HepG2 (cell line): ENCODE results near the gene ACCSL. TPM values are rescaled to one million over a fixed set of nuclear protein-coding genes. Genes with fewer than 3 reads are reported as not detected.

ENCODE experiments used
- ATAC-seq: fragments of 200-7000 bp; cut with Tn5 transposase; 3 replicates; pipeline ENCODE4 v1.9.1; 2020; ENCODE audit warnings: mild to moderate bottlenecking, moderate library complexity
- BruUV-seq: library from RNA; stranded (reverse); fragments of 400-500 nt; replicated peaks from 2 replicates; lab custom pipeline; 2021; lab: Mats Ljungman, UMichigan
- CTCF ChIA-PET: fragments of 300-600 bp; formaldehyde crosslinking; extraction: SDS; loops from one replicate; lab custom pipeline; 2021; ENCODE audit warnings: low total read pairs, inconsistent platforms, low intra/inter-chr PET ratio; lab: Yijun Ruan, JAX
- POLR2A ChIA-PET: fragments of 350-600 bp; sonication (Branson Sonifier 250); formaldehyde crosslinking; loops from one replicate; lab custom pipeline; 2020; ENCODE audit warnings: antibody characterized with exemption, inconsistent platforms; lab: Yijun Ruan, JAX
- DNase-seq: peaks from one replicate; pipeline ENCODE4 v3.0.0-alpha.2; 2015; ENCODE audit warnings: low spot score
- FAIRE-seq: peaks from 3 replicates; lab custom pipeline; 2011; peaks lifted over from hg19 to GRCh38; lab: Jason Lieb, UNC
- H2AFZ ChIP-seq: one replicate; pipeline ENCODE4 v1.6.1; 2011; ENCODE audit warnings: low read length, inconsistent platforms
- H3K27ac ChIP-seq: fragments of 300-600 bp; 3 replicates; pipeline ENCODE4 v1.8.0; 2011; ENCODE audit warnings: mixed run types, mild to moderate bottlenecking, mixed read lengths, low read length, inconsistent platforms; ENCODE audit not compliant: insufficient read depth; ENCODE audit errors: extremely low read length
- H3K27me3 ChIP-seq, 2 experiments: fragments of 200-600 bp in 1 of 2; 2 replicates in 1 of 2; 3 replicates in 1 of 2; pipeline versions ENCODE4 v1.6.0 to v1.8.0; 2011; ENCODE audit warnings: low read length in 2 of 2, mild to moderate bottlenecking in 2 of 2, moderate library complexity in 2 of 2, inconsistent platforms in 1 of 2; ENCODE audit not compliant: insufficient read depth in 2 of 2, control insufficient read depth in 1 of 2
- H3K36me3 ChIP-seq, 2 experiments: fragments of 200-600 bp in 1 of 2; replicated peaks in 1 of 2; 2 replicates in 1 of 2; 3 replicates in 1 of 2; pipeline versions ENCODE4 v1.5.1 to v1.8.0; 2011; ENCODE audit warnings: low read length in 2 of 2, inconsistent platforms in 1 of 2; ENCODE audit not compliant: insufficient read depth in 2 of 2, control insufficient read depth in 1 of 2
- H3K4me1 ChIP-seq: 2 replicates; pipeline ENCODE4 v1.5.1; 2012; ENCODE audit warnings: low read length, inconsistent platforms; ENCODE audit not compliant: insufficient read depth
- H3K4me2 ChIP-seq: 2 replicates; pipeline ENCODE4 v1.6.0; 2011; ENCODE audit warnings: low read depth, low read length, inconsistent platforms
- H3K4me3 ChIP-seq, 3 experiments: fragments of 200-600 bp in 1 of 3; sonication (generic), shearing (Covaris generic) in 1 of 3; replicated peaks in 1 of 3; 2 replicates each; pipeline ENCODE4 v1.5.1; 2011 to 2016; ENCODE audit warnings: low read length in 3 of 3, inconsistent platforms in 2 of 3, low read depth in 2 of 3, mild to moderate bottlenecking in 2 of 3, control low read depth in 1 of 3, mixed read lengths in 1 of 3; ENCODE audit not compliant: insufficient read depth in 1 of 3
- H3K79me2 ChIP-seq: one replicate; pipeline ENCODE4 v1.6.1; 2011; ENCODE audit warnings: low read length, inconsistent platforms; ENCODE audit not compliant: insufficient read depth
- H3K9ac ChIP-seq: 2 replicates; pipeline ENCODE4 v1.6.0; 2011; ENCODE audit warnings: mild to moderate bottlenecking, low read depth, low read length, inconsistent platforms; ENCODE audit not compliant: insufficient read depth
- H3K9me3 ChIP-seq: 2 replicates; pipeline ENCODE4 v1.5.1; 2012; ENCODE audit warnings: mild to moderate bottlenecking, low read length
- H4K20me1 ChIP-seq: 2 replicates; pipeline ENCODE4 v1.6.0; 2011; ENCODE audit warnings: inconsistent platforms, mild to moderate bottlenecking, low read length, moderate library complexity; ENCODE audit not compliant: insufficient read depth
- AHR ChIP-seq: IDR thresholded peaks from 2 replicates; pipeline ENCODE4 v1.6.1; 2018; ENCODE audit warnings: missing genetic modification reagents, missing compliant biosample characterization
- AKNA ChIP-seq: sonication (generic); formaldehyde crosslinking; IDR thresholded peaks from 2 replicates; pipeline ENCODE4 v1.4.0; 2020; ENCODE audit warnings: missing genetic modification reagents, borderline replicate concordance
- CHD4 ChIP-seq: fragments of 200-600 bp; sonication (generic); IDR thresholded peaks from 2 replicates; pipeline ENCODE4 v1.7.0; 2017; ENCODE audit warnings: mild to moderate bottlenecking, low read length, borderline replicate concordance
- ISL2 ChIP-seq: sonication (generic); formaldehyde crosslinking; IDR thresholded peaks from 2 replicates; pipeline ENCODE4 v1.5.0; 2020; ENCODE audit warnings: missing genetic modification reagents
- PRMT3 ChIP-seq: sonication (generic); formaldehyde crosslinking; IDR thresholded peaks from 2 replicates; pipeline ENCODE4 v1.8.1; 2022; ENCODE audit warnings: low read depth, mild to moderate bottlenecking, moderate library complexity, missing genetic modification reagents, borderline replicate concordance
- RBAK ChIP-seq: sonication (generic); formaldehyde crosslinking; IDR thresholded peaks from 2 replicates; pipeline ENCODE4 v1.5.1; 2020; ENCODE audit warnings: mild to moderate bottlenecking, missing genetic modification reagents
- ZBTB42 ChIP-seq: sonication (generic); formaldehyde crosslinking; IDR thresholded peaks from 2 replicates; pipeline ENCODE4 v1.5.0; 2020; ENCODE audit warnings: mild to moderate bottlenecking, missing genetic modification reagents
- ZNF609 ChIP-seq: sonication (generic); formaldehyde crosslinking; IDR thresholded peaks from 2 replicates; pipeline ENCODE4 v1.4.0; 2020; ENCODE audit warnings: mild to moderate bottlenecking, missing genetic modification reagents, borderline replicate concordance
- WGBS: methylation state at CpG from one replicate; pipeline ENCODE4 v1.1.6; 2017; ENCODE audit warnings: low lambda C conversion rate; 5-methylcytosine and 5-hydroxymethylcytosine counted together
- in situ Hi-C: cut with HindIII; loops from 2 replicates; pipeline ENCODE4 v1.10.0; 2017; ENCODE audit warnings: low pct_unique_long_range_greater_than_20kb; ENCODE audit not compliant: extremely low pct_ligation_motif_present
- intact Hi-C: fragments of 100-400 bp; cut with micrococcal nuclease; formaldehyde crosslinking; loops from one replicate; pipeline ENCODE4 v1.10.0; 2022; ENCODE audit not compliant: unreplicated experiment
- polyA plus RNA-seq, 8 experiments: library from polyadenylated mRNA; depleted of rRNA in 3 of 8; stranded (reverse) in 7 of 8; unstranded in 1 of 8; fragments of >200 nt; fragmentation: Illumina TruSeq in 4 of 8; extraction: Trizol in 4 of 8; gene quantifications; 2 replicates each; pipeline versions ENCODE4 v1.2.1 to v1.2.3, GENCODE V29; 2011 to 2016; ENCODE audit warnings: low read depth in 4 of 8, missing spikeins in 1 of 8, mixed read lengths in 1 of 8; ENCODE audit not compliant: insufficient read depth in 1 of 8
- total RNA-seq, 5 experiments: library from RNA; depleted of rRNA; stranded (reverse); fragments of >200 nt; fragmentation: Illumina TruSeq; extraction: Trizol; gene quantifications; 2 replicates each; pipeline ENCODE4 v1.2.3, GENCODE V29; 2016; ENCODE audit warnings: low read depth in 1 of 5
- TF ChIP-seq, protein P1 (sequence below): sonication (generic); formaldehyde crosslinking; IDR thresholded peaks from 2 replicates; pipeline ENCODE4 v1.8.1; 2023; ENCODE audit warnings: mild to moderate bottlenecking, missing genetic modification reagents

The ACCSL gene
- total and polyA plus RNA-seq, 2 of the 13 experiments (the other 11 are each of a cell fraction or from before 2014, with no cell fraction given) = not detected

GRCh38 chr11:44016546-44017442, 31.0 kb upstream of the ACCSL start:
- no peak for FAIRE-seq
- H3K4me2 ChIP-seq = no peak overlapping the region
- H4K20me1 ChIP-seq = no peaks in the 10 kb centered on the region
- ChIA-PET POLR2A (no interaction called here), CTCF (no interaction called here)
- no peak overlapping the region for H2AFZ ChIP-seq
- no peaks in the 10 kb centered on the region for H3K36me3 ChIP-seq
- no peak overlapping the region for H3K4me3 ChIP-seq
- BruUV-seq = no TSS peak
- WGBS = 0% methylated on average over 2 of the region's 2 CpGs
- intact Hi-C loops = no loop called here
- H3K9ac ChIP-seq = no peak overlapping the region
- no peak overlapping the region for H3K27ac ChIP-seq
- DNase-seq = no peak
- no peak for ATAC-seq
- H3K9me3 ChIP-seq = no peaks in the 10 kb centered on the region
- in situ Hi-C loops = no loop called here
- no peaks in the 10 kb centered on the region for H3K79me2 ChIP-seq
- no peak for TF ChIP-seq ZBTB42 (CRISPR knock-in tag)
- TF ChIP-seq AKNA (CRISPR knock-in tag) = no peak
- TF ChIP-seq ISL2 = no peak
- TF ChIP-seq ZNF609 (CRISPR knock-in tag) = no peak
- TF ChIP-seq, protein P1, sequence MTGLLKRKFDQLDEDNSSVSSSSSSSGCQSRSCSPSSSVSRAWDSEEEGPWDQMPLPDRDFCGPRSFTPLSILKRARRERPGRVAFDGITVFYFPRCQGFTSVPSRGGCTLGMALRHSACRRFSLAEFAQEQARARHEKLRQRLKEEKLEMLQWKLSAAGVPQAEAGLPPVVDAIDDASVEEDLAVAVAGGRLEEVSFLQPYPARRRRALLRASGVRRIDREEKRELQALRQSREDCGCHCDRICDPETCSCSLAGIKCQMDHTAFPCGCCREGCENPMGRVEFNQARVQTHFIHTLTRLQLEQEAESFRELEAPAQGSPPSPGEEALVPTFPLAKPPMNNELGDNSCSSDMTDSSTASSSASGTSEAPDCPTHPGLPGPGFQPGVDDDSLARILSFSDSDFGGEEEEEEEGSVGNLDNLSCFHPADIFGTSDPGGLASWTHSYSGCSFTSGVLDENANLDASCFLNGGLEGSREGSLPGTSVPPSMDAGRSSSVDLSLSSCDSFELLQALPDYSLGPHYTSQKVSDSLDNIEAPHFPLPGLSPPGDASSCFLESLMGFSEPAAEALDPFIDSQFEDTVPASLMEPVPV (CRISPR knock-in tag) = no peak
- TF ChIP-seq CHD4 = no peak
- no peak for TF ChIP-seq AHR
- TF ChIP-seq RBAK (CRISPR knock-in tag) = no peak
- no peak for TF ChIP-seq PRMT3 (CRISPR knock-in tag)
- no peaks in the 10 kb centered on the region for H3K4me1 ChIP-seq
- peaks cover 2 to 7% of the 10 kb centered on the region in 2 experiments; a peak in 2 of 5 replicates for H3K27me3 ChIP-seq
